IMR-90 (cell line): ENCODE results near the gene DESI2.

Experiments
- RCOR1 ChIP-seq: IDR thresholded peaks from 2 replicates; pipeline ENCODE4 v1.6.1; 2012; ENCODE audit warnings: mild to moderate bottlenecking, low read length, improper control_type of control experiment; ENCODE audit not compliant: insufficient replicate concordance
- SMC3 ChIP-seq: fragments of 150-350 bp; IDR thresholded peaks from 2 replicates; pipeline ENCODE4 v1.6.1; 2016; ENCODE audit warnings: low read depth, mild to moderate bottlenecking, antibody characterized with exemption, low read length, moderate library complexity

GRCh38 chr1:244636488-244637259 lies 16.3 kb upstream of the DESI2 start:
- TF ChIP-seq RCOR1, result no peak
- no peak for TF ChIP-seq SMC3
